C4-2B (cell line): ENCODE data around the gene ZNF644.

Experiments
- ZFX ChIP-seq: fragments of 450-650 bp; IDR thresholded peaks from 2 replicates; pipeline ENCODE4 v1.6.1; 2017
- TF ChIP-seq, protein P1 (sequence below): fragments of 450-650 bp; conservative IDR thresholded peaks from 2 replicates; pipeline ENCODE4 v1.5.1; 2017; ENCODE audit warnings: mild to moderate bottlenecking

- TF ChIP-seq, protein P1, sequence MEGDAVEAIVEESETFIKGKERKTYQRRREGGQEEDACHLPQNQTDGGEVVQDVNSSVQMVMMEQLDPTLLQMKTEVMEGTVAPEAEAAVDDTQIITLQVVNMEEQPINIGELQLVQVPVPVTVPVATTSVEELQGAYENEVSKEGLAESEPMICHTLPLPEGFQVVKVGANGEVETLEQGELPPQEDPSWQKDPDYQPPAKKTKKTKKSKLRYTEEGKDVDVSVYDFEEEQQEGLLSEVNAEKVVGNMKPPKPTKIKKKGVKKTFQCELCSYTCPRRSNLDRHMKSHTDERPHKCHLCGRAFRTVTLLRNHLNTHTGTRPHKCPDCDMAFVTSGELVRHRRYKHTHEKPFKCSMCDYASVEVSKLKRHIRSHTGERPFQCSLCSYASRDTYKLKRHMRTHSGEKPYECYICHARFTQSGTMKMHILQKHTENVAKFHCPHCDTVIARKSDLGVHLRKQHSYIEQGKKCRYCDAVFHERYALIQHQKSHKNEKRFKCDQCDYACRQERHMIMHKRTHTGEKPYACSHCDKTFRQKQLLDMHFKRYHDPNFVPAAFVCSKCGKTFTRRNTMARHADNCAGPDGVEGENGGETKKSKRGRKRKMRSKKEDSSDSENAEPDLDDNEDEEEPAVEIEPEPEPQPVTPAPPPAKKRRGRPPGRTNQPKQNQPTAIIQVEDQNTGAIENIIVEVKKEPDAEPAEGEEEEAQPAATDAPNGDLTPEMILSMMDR = no peak
- no peak for TF ChIP-seq ZFX
Measured at GRCh38 chr1:91032349-91032748, 10.5 kb upstream of the ZNF644 start.
